GM18909 (cell line): ENCODE results near the gene ORM2.

Source experiments
- ATAC-seq: cut with Tn5 transposase; IDR thresholded peaks from one replicate; pipeline ENCODE4 v1.9.1; 2021; ENCODE audit warnings: mild to moderate bottlenecking; ENCODE audit not compliant: unreplicated experiment, poor library complexity

The ORM2 gene

DNA sequence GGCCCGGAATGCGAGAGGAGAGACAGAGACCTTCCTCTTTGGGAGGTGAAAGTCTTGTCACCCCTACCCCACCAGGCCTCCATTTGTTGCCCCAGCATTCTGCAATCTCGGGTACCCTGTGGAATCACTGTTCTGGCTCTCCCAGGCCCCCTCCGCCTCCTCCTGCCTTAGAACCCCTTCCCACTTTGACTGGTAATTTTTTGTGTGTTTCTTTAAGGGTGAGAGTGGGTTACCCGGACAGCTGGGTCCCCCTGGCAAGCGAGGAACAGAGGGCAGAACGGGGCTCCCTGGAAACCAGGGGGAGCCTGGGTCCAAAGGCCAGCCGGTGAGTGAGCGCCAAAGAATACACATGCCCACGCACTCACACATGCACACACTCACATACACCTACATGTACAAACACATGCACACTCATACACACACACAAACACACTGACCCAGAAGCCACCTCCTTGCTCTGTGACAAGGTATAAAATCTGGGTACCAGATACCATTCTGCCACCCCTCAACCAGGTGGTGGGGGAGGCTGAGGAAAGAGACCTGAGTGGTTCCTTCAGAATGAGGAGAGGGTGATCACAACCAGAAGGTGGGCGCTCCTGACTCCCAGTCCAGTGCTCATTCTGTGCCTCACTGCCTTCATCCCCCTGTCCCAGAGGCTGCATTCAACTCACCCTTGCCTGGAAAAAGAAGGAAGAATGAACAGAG lies 37.6 kb upstream of the ORM2 start:
- no peak for ATAC-seq

DNA sequence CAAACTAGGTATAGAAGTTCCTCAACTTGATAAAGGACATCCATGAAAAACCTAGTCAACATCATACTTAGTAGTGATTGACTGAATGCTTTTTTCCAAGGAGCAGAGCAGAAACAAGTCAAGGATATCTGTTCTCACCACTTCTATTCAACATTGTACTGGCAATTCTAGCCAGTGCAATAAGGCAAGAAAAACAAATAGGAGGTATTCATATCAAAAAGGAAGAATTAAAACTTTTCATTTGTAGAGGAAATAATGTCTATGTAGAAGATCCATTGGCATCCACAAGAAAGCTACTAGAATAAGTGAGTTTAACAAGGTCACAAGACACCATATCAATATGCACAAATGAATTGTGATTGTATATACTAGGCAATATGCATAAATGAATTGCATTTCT lies 35.0 kb upstream of the ORM2 start:
- ATAC-seq: no peak

DNA sequence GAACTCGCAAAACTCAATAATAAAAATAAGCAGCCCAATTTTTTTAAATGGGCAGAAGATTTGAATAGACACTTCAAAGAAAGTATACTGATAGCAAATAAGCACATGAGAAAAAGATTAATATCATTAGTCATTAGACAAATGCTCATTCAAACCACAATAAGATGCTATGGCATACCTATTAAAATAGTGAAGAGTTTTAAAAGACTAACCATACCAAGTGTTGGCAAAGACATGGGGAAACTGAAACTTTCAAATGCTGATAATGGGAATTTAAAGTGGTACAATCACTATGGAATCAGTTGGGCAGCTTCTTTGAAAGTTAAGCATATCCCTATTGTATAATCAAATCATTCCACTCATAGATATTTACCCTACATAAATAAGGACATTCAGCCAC lies 33.3 kb upstream of the ORM2 start:
- ATAC-seq: no peak

DNA sequence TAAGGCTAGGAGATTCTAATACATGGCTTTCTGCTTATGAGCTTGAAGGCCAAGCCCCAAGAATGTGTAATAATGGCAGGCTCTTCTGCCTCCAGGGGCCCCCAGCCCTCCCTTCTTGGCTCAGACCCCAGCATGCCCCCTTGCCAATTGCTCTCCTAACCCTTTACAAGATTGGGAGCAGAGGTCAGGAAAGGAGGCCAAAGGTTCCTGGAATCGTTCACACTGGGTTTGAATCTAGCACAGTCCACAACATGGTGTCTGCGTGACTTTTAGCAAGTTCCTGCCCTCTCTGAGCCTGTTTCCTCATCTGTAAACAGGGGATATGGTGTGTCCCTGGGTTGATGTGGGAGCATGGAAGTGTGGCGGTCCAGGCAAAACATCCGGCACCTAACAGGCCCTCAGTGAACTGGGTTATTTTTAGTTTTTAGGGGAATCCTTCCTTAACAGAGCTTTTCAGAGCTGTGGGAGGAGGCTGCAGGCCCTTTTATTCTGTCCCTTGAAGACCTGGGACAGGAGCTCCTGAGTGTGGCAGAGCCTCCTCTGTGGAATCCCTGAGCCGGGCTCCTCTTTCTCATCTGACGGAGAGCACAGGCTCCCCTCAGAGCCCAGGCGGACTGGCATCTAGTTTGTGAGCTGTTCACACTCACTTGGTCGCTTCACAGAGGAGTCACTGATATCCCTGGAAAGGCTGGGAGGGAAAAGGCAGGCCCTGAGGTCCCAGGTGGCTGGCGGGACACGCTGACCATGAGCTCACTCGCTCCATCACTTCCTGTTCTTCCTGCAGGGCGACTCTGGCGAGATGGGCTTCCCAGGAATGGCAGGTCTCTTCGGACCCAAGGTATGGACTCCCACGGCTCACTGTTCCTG lies 30.1 kb upstream of the ORM2 start:
- no peak for ATAC-seq

DNA sequence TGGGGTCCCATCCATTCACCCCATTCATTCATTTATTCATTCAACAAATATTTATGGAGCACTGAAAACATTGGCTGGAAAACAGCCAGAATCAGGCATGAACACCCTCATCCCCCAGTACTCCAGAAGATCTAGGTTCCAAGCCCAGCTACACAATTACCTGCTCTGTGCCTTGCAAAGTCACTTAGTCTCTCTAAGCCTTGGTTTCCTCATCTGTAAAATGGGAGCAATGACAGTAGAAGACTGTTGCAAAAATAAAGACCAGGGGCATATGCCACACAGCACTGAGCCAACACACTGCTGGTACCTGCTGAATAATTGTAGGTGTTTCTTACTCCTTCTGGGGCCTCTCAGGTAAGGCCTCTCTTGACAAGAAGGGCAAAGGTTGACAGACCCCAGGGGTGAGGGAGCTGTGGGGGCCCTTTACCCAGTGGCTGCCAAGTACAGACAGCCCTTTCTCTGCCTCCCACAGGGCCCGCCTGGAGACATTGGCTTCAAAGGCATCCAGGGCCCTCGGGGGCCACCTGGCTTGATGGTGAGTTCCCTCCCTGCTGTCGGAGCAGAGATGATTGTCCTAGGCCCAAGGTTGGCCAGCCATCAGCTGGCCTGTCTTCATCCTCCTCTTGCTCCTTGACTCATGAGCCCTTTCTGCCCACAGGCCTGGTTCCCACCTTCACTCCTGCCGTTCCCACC lies 29.4 kb upstream of the ORM2 start:
- ATAC-seq: no peak

DNA sequence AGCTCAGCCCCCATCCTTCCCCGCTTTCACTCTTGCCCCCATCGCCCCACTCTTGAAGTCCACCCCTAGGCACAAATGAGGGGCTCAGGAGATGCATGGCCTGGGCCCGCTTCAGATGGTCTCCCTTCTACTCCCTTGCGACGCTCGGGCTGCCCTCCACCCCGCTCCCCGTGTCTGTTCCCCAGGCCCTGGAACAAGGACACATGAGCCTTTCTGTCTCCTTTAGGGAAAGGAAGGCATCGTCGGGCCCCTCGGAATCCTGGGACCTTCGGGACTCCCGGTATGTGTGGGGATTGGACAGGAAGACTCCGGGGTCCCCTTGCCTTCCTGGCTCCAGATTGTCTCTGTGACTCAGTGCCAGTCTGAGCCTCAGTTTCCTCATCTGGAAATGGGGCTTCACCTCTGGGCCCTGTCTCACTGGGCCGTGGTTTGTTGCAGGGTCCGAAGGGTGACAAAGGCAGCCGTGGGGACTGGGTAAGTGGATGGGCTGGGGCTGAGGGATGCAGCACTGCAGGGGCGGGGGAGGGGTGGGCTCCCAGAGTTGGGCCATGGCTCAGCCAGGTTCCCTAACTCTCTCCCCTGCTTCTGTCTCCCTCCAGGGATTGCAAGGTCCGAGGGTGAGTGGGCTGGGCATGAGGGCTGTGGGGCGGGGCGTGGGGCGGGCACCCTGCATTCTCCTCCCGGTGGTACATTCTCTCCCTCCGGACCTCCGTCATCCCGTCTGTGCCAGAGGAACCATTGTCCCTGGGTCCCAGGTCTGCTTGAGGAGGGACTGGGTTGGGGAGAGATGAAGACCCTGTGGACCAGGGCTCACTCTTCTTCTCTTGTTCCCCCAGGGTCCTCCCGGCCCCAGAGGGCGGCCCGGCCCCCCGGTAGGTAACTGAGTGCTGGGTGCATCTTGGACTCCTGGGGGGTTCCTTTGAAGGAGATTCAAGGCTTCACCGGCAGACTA lies 28.5 kb upstream of the ORM2 start:
- ATAC-seq: no peak

DNA sequence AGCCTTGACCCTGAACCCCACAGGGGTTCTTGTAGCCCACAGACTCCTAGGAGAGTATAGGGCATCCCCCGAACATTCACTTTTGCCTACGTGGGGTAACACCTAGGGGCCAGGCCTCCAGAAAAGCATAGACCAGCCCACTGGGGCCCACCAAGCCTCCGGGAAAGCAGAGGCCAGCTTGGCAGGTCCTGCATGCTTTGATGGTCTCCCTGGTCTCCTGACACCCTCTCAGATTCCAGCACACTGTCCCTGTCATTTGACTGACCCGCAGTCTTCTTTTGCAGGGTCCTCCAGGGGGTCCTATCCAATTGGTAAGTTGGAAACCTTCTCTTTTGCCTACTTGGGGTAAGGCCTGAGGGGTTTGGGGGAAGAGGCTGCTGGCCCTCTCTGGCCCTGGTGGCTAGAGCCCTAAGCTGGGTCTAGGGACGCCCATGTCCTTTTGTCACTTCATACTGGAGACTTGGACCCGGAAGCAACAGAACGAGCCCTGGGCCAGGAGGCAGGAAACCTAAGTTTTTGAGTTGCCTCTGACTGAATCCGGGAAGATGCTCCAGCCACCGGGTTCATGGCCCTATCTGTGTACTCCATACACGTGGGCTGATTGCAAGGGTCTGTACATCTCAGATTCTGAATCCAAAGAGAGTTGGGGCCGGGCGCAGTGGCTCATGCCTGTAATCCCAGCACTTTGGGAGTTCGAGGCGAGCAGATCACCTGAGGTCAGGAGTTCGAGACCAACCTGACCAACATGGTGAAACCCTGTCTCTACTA lies 27.7 kb upstream of the ORM2 start:
- no peak for ATAC-seq

DNA sequence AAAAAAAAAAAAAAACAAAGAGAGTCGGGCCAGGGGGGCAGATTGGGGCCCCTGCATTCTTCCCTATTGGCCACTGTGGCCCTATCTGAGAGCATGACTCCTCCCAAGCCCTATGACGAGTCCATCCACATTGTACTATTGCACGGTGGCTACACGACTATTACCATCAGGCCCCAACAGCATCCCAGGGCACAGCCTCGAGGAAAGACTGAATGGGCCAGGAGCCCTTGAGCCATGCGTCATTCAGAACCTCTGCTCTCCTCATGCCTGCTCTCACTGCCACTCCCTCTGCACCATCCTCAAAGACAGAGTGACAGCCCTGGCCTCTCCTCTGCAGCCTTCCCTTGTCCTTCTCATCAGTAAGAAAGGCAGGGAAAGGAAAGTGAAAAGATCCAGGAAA lies 26.9 kb upstream of the ORM2 start:
- ATAC-seq: no peak

DNA sequence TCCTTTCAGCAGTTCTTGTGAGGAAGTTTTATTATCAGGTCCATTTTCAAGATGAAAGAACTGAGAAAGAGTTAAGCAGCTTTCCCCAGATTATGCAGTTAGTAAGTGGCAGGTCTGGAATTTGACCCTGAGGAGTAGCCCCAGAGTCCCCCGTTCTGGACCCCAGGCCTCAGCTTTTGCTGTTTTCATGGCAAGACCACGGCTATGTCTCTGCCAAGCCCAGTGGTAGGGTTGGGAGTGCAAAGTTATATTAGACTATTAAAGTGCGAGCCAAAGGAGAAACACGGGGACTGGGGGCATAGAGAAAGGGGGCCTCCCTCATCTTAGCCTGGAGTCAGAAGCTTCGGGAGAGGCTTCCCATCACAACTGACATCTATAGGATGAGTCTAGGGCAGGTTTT lies 26.1 kb upstream of the ORM2 start:
- ATAC-seq: no peak

DNA sequence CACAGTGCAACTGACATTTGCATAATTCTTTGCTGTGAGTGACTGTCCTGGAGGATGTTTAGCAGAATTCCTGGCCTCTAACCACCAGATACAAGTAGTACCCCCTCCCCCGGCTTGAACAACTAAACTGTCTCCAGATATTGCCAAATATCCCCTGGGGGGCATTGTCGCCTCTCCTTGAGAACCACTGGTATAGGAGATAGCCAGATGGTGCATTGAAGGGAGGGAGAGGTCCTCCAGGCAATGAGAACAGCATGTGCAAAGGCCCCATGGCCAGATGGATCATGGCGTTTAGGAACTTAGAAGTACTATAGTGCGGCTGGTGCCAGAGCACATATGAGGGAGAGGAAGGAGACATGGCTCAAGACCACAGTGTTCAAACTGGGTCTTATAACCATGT lies 25.7 kb upstream of the ORM2 start:
- ATAC-seq: no peak

DNA sequence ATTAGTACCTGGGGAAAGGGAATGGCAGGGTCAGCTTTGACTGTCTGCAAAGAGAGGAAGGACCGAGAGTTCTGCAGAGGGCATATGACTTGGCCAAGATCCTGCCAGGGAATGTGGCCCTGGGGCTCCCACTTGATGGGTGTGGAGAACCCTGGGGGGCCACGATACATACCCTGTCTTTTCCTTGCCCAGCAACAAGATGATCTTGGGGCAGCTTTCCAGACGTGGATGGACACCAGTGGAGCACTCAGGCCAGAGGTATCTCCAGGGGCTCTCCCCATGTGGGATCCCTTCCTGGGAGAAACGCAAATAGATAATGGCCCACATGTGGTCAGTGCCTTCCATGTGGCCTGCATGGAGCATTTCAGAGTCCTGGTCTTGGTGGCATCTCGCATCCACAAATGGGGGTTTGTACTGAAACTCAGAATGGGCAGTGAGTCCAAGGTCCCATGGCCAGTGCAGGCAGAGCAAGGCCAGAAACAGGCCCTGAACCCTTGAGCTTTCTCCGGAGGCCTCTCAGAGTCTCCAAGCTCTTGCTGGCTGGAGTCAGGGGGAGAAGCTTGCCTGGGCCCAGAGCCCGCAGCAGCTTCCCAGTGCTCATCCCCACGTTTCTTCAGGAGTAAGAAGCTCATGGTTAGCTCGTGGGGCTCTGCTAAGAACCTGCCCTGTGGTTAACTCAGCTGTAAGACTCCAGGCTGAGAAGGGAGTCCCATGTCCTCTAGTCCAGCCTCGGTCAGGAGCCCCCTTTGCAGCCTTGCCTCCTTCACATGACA lies 25.1 kb upstream of the ORM2 start:
- ATAC-seq: no peak

DNA sequence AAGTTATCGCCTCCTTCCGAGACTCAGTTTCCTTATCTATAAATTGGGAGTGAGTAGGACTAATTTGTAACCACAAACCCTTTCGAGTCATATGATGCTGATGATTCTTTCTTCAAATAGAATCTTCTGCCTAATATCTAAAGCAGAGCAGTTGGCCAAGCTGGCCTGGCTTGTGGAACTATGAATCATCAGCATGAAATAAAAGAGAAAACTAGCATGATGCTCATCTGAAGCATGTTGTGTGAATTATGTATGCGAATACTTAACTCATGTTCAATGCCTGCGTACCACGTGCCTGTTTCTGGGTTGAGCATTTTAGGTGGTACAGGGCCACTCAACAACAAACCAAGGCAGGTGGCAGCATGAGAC lies 21.8 kb upstream of the ORM2 start:
- ATAC-seq: no peak

DNA sequence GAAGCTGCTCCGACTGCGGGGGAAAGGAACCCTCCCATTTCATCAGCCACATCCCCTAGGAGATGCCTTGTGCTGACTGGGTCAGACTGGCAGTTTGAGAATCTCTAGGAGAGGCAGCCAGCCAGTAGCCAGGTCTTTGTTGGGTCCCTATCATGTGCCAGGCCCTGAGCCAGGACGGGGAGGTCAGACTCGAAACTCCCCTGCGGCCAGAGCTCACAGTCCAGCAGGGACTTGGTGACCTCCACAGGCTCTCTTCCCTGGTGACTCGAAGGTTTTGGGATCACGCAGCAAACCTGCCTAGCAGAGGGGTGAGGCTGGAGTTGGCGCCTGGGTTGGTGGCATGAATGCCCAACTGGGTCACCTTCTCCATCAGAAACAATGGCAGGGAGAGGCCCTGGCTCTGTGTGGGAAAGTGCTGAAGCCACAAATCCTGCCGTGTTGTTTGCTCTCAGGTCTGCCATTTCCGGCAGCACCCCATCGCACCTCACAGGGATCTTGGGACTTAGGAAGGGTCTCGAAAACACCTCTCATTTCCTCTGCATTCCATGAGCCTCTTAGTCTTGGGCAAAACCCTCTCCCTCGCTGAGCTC lies 21.2 kb upstream of the ORM2 start:
- no peak for ATAC-seq

DNA sequence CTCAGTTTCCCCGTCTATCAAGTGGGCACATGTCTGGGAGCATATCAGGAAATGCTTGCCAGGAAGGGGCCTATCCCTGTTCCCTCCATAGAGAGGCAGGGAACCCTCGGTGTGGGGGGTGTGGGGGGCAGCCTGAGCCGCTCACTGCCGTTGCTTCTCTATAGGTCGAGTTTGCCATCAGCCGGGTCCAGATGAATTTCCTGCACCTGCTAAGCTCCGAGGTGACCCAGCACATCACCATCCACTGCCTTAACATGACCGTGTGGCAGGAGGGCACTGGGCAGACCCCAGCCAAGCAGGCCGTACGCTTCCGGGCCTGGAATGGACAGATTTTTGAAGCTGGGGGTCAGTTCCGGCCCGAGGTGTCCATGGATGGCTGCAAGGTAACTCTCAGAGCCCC lies 20.6 kb upstream of the ORM2 start:
- ATAC-seq: no peak

DNA sequence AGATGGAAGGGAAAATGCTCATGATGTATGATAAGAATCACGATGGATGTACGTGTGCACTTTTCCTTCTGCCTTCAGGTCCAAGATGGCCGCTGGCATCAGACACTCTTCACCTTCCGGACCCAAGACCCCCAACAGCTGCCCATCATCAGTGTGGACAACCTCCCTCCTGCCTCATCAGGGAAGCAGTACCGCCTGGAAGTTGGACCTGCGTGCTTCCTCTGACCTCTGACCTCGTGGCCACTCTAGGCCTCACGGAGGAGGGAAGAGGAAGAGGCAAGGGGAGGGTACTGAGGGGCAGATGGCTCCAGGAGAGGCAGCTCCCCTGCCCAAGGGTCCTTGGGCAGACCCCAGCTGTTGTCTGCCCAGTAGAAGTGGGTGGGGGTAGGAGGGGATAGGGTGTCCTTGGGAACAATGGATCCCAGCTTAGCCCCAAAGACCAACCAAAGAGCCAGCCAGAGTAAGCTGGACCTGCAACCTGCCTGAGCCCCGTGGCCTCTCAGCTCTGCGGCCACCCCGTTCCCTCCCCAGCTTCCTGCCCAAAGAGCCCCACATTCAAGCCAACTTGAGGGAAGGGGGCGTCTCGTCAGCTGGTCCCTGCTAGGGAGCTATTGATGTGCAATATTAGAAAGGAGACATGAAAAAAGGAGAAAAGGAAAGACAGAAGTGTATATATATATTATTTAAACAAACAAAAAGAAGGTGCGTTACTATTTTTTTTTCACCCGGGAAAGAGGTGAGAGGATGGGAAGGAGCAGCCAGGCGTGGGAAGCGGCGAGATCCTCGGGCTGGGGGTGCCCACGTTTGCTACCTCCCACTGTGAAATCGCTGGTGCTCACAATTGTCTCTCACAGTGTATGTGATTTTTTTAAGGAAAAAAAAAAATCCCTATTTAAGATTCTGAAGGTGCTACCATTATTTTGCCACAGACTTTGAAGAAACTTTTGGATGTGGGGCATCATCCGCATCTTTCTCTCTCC lies 18.9 kb upstream of the ORM2 start:
- ATAC-seq: no peak

DNA sequence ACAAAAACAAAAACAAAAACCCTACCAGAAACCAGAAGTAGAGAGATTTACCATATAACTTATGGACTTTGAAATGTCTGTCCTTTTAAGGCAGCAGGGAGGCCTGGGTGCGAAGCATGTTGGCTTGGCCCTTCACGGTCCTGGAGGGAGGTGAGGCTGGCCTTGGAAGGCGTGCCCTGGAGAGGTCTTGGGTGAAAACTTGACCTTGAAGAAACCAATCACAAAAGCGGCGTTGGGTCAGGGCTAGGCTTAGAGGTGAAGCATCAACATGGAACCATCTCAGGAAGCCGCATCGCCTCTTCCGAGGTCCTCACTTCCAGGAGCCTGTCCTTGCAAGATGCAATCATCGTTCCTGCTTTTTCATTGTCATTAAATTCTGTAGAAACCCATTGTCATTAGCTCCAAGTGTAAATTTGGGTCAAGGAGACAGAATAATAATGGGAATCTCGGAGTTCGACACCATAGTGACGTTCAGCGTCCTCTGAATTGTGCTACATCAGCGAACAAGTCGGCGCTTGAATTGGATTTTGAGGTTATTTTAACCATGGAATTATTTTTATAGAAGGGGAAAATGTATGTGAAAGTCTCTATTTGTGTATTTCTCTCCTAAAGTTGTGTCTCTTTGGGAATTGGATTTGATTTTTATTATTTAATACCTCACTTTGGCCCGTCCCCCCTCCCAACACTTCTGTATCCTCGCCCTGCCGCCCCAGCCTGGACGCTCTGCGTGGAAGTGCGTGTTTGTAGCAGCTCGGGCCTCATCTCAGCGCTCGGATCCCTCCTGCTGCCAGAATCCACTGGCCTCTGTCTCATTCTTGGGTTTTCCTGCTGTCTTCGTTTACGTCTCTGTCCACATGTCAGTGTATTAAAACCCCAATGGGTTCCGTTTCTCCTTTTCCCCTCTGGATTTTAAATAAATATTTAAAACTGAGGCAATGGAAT lies 17.8 kb upstream of the ORM2 start:
- no peak for ATAC-seq
